Measurements from ENCODE around the gene PCDHB15.
"Not testable (repeated sequence)": the region's sequence is repeated elsewhere in the genome, so short reads cannot be mapped to it uniquely, and the experiment has no call there.

Gene PCDHB15

GRCh38 chr5:141247434-141247833 is 2.2 kb downstream of the PCDHB15 start:
- DNase-seq (ENCODE audit: low spot score), result not testable (repeated sequence)

GRCh38 chr5:141250576-141250975 is 5.4 kb downstream of the PCDHB15 start:
- DNase-seq (ENCODE audit: low spot score), result no peak

GRCh38 chr5:141258464-141258863 is 13.3 kb downstream of the PCDHB15 start:
- no peak for DNase-seq (ENCODE audit: low spot score)

GRCh38 chr5:141258948-141259347 is 13.8 kb downstream of the PCDHB15 start:
- no peak for DNase-seq (ENCODE audit: low spot score)

GRCh38 chr5:141260458-141261237 is 15.5 kb downstream of the PCDHB15 start:
- no peak for DNase-seq (ENCODE audit: low spot score)

- DNase-seq (ENCODE audit: low spot score), result no peak
These were observed 16.0 kb downstream of the PCDHB15 start for GRCh38 chr5:141261238-141261546.

GRCh38 chr5:141269195-141269594 is 24.0 kb downstream of the PCDHB15 start:
- DNase-seq (ENCODE audit: low spot score), result no peak

- peak; percentile 13 for DNase-seq (ENCODE audit: low spot score)
These were observed 27.7 kb downstream of the PCDHB15 start for GRCh38 chr5:141272906-141273305.

- no peak for DNase-seq (ENCODE audit: low spot score)
These were observed 53.2 kb downstream of the PCDHB15 start for GRCh38 chr5:141298376-141298775.
